Esophagus squamous epithelium (tissue), 4 donors: ENCODE results near the gene SSC5D.

Source experiments
- POLR2A ChIP-seq, 4 donors: fragments of 450-650 bp; IDR thresholded peaks; one replicate each; pipeline ENCODE4 v1.6.1; 2017; ENCODE audit warnings: antibody characterized with exemption in 4 of 4, mild to moderate bottlenecking in 4 of 4, moderate library complexity in 3 of 4
- TF ChIP-seq, protein P1 (sequence below), 6 experiments: fragments of 450-650 bp in 4 of 6; fragments of 200-600 bp in 2 of 6; sonication (generic) in 2 of 6; IDR thresholded peaks; one replicate each; pipeline ENCODE4 v1.5.1; 2016 to 2019; ENCODE audit warnings: antibody characterized with exemption in 6 of 6, mild to moderate bottlenecking in 4 of 6, moderate library complexity in 4 of 6

GRCh38 chr19:55461974-55462626 is 26.1 kb upstream of the SSC5D start:
- TF ChIP-seq, protein P1, sequence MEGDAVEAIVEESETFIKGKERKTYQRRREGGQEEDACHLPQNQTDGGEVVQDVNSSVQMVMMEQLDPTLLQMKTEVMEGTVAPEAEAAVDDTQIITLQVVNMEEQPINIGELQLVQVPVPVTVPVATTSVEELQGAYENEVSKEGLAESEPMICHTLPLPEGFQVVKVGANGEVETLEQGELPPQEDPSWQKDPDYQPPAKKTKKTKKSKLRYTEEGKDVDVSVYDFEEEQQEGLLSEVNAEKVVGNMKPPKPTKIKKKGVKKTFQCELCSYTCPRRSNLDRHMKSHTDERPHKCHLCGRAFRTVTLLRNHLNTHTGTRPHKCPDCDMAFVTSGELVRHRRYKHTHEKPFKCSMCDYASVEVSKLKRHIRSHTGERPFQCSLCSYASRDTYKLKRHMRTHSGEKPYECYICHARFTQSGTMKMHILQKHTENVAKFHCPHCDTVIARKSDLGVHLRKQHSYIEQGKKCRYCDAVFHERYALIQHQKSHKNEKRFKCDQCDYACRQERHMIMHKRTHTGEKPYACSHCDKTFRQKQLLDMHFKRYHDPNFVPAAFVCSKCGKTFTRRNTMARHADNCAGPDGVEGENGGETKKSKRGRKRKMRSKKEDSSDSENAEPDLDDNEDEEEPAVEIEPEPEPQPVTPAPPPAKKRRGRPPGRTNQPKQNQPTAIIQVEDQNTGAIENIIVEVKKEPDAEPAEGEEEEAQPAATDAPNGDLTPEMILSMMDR (IDR thresholded peaks at IDR 0.05): no peak
- no peak for TF ChIP-seq POLR2A (IDR thresholded peaks at IDR 0.05)
